Small intestine (tissue), 7 donors: ENCODE measurements around the gene SLC4A2. TPM values are rescaled to one million over a fixed set of nuclear protein-coding genes. Genes with fewer than 3 reads are reported as not detected.

ENCODE experiments used
- DNase-seq, 2 donors: peaks; one replicate each; pipeline versions ENCODE4 v3.0.0 to v3.0.0-alpha.2; 2013
- FAIRE-seq: peaks from 2 replicates; lab custom pipeline; 2012; peaks lifted over from hg19 to GRCh38; lab: Jason Lieb, UNC
- H3K27ac ChIP-seq, 3 donors: one replicate each; pipeline ENCODE4 v1.5.1; 2013; ENCODE audit warnings: low read length in 2 of 3, mild to moderate bottlenecking in 2 of 3, control low read depth in 1 of 3, inconsistent platforms in 1 of 3, low read depth in 1 of 3, moderate library complexity in 1 of 3
- H3K27me3 ChIP-seq, 3 donors: one replicate each; pipeline ENCODE4 v1.6.1; 2013; ENCODE audit warnings: low read length in 3 of 3, inconsistent platforms in 1 of 3; ENCODE audit not compliant: control insufficient read depth in 3 of 3, insufficient read depth in 3 of 3
- H3K36me3 ChIP-seq, 3 donors: one replicate each; pipeline ENCODE4 v1.6.1; 2013; ENCODE audit warnings: low read length in 3 of 3, inconsistent platforms in 1 of 3, low read depth in 1 of 3, mild to moderate bottlenecking in 1 of 3, moderate library complexity in 1 of 3; ENCODE audit not compliant: control insufficient read depth in 3 of 3, insufficient read depth in 2 of 3
- H3K4me1 ChIP-seq, 3 donors: one replicate each; pipeline ENCODE4 v1.6.1; 2013; ENCODE audit warnings: low read length in 2 of 3, inconsistent platforms in 1 of 3, low read depth in 1 of 3, mild to moderate bottlenecking in 1 of 3, moderate library complexity in 1 of 3; ENCODE audit not compliant: control insufficient read depth in 3 of 3, insufficient read depth in 2 of 3
- H3K4me3 ChIP-seq, 3 donors: one replicate each; pipeline ENCODE4 v1.5.1; 2013; ENCODE audit warnings: low read length in 3 of 3, control low read depth in 1 of 3, inconsistent platforms in 1 of 3, low read depth in 1 of 3, mild to moderate bottlenecking in 1 of 3, moderate library complexity in 1 of 3
- H3K9me3 ChIP-seq, 2 donors: one replicate each; pipeline ENCODE4 v1.6.1; 2013; ENCODE audit warnings: low read depth in 1 of 2, low read length in 1 of 2; ENCODE audit not compliant: control insufficient read depth in 2 of 2, insufficient read depth in 1 of 2
- WGBS, 3 donors: extraction: QIAGEN DNeasy Blood & Tissue Kit; methylation state at CpG; one replicate each; pipeline ENCODE4 v1.1.7; 2013; 5-methylcytosine and 5-hydroxymethylcytosine counted together
- polyA plus RNA-seq, 4 donors: library from polyadenylated mRNA; stranded (reverse) in 3 of 4; unstranded in 1 of 4; fragments of 200-250 nt in 3 of 4; fragments of 120-200 nt in 1 of 4; gene quantifications; one replicate each; pipeline versions ENCODE4 v1.2.1 to v1.2.3, GENCODE V29; 2013
- donor health status: healthy with polysubstance abuse.
- donor health status: control.
- donor health status: control.
- donor health status: Bipolar disorder and iron deficiency.
- donor health status: healthy.

The SLC4A2 gene
- polyA plus RNA-seq, 4 donors = 91.5 to 132 (median 103) TPM

DNA sequence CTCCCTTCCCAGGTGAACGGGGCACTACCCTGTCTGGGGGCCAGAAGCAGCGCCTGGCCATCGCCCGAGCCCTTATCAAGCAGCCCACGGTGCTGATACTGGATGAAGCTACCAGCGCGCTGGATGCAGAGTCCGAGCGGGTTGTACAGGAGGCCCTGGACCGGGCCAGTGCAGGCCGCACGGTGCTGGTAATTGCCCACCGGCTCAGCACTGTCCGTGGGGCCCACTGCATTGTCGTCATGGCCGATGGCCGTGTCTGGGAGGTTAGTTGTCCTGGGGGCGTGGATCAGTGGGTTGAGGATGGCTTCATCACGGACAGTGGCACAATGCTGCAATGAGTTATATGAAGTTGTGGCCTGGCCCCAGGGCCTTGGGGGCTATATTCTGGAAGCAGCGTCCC, 15.4 kb upstream of the SLC4A2 start:
- WGBS, 3 donors = 93 to 95% (median 94%) methylated on average over 19 to 20 of the region's 20 CpGs

DNA sequence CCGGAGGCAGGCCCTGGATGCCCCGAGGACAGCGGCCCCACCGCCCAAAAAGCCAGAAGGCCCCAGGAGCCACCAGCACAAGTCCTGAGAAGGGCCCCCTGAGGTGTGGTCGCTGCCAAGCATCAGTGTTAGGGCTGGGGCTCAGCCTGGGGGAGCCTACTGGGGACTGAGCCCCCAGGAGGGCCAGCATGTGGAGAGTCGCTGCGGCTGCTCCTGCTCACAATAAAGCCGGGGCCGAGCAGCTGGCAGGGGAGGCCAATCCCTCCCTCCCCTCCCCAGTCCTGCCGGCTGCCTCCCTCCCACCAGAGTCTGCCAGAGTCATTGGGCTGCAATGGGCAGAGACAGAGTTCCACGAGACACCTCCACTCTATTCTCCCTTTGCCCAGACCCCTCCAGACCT, 14.1 kb upstream of the SLC4A2 start:
- H3K4me1 ChIP-seq = peaks cover 0 to 8% (median 0%) of the 10 kb centered on the region in 3 donors
- H3K9me3 ChIP-seq = no peaks in the 10 kb centered on the region
- no peak for DNase-seq
- no peak overlapping the region for H3K27ac ChIP-seq
- 89 to 94% (median 93%) methylated on average over 11 of the region's 11 CpGs for WGBS, 3 donors
- H3K4me3 ChIP-seq = no peak overlapping the region
- no peak for FAIRE-seq
- peaks cover 0 to 10% (median 0%) of the 10 kb centered on the region in 3 donors for H3K27me3 ChIP-seq
- H3K36me3 ChIP-seq = peaks cover 0 to 55% (median 5%) of the 10 kb centered on the region in 3 donors

More for the DNA sequence above, 15.4 kb upstream of the SLC4A2 start:
- no peaks in the 10 kb centered on the region for H3K9me3 ChIP-seq
- H3K4me1 ChIP-seq = peaks cover 0 to 21% (median 2%) of the 10 kb centered on the region in 3 donors
- DNase-seq = no peak
- peaks cover 0 to 55% (median 5%) of the 10 kb centered on the region in 3 donors for H3K36me3 ChIP-seq
- no peaks in the 10 kb centered on the region for H3K27me3 ChIP-seq
- no peak for FAIRE-seq
- H3K4me3 ChIP-seq = no peak overlapping the region
- H3K27ac ChIP-seq = no peak overlapping the region

DNA sequence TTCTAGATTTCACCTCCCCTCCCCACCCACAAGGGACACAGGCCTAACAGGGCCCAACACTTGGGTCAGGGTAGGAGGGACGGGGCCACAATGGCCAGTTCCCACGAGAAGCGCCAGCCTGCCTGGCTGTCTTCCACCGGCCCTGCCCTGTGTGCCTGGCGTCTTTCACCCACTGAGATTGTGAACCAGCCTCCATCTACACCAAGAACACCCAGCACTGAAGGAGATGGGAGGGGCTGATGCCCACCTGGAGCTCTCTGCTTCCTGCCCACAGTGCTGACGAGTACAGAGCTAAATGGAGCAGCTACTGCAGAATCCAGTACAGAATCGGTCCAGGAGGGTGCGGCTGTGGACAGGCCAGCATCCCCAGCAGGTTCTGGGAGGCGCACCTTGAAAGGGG, 13.4 kb upstream of the SLC4A2 start:
- H3K27ac ChIP-seq = no peak overlapping the region
- DNase-seq (no peak), FAIRE-seq (no peak)
- peaks cover 0 to 4% (median 0%) of the 10 kb centered on the region in 3 donors for H3K4me1 ChIP-seq
- no peaks in the 10 kb centered on the region for H3K9me3 ChIP-seq
- H3K36me3 ChIP-seq = peaks cover 0 to 52% (median 5%) of the 10 kb centered on the region in 3 donors
- 81 to 87% (median 87%) methylated on average over 9 of the region's 9 CpGs for WGBS, 3 donors
- H3K4me3 ChIP-seq = no peak overlapping the region
- H3K27me3 ChIP-seq = peaks cover 0 to 16% (median 0%) of the 10 kb centered on the region in 3 donors

DNA sequence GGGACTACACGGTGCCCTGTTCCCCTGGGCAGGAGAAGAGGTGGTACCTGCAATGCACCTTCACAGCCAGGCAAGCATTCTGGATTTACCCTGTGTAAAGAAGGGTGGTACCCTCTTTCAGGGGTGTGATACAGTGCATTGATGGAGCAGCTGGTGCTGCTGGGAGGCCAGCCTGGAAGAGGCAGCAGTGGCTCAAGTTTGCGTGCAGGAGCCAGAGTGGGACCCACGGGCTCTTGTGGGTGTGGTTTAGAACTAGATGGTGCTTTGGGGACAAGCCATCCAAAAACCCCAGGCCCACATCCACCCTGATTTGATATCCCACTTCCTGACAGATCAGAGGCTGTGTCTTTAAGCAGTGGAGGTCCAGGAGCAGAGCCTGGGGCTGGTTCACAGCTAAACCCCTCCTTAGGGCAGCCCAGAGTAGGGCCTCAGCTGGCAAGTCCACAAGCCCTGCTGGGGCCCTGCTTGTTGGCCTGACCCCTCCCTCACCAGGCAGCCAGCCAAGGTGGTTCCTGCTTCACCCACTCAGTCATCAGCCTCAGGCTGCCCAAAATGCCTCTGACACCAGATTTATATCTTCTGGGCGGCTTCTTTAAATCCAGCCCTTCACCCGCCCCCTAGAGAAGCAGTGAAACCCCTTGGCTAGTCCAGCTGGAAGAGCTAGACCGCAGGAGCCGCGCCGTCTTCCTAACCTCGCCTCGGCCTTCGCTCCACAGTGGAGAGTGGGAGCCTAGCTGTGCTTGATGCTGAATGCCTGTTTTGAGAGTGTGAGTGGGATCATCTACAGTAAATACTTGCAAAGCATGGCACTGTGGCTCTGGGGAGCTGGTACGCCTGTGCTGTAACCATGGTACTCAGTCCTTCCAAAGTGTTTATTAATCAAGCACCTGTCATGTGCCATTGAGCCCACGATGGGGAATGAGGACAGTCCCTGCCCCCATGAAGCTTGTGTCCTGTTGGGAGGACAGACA, 12.5 kb upstream of the SLC4A2 start:
- no peaks in the 10 kb centered on the region for H3K9me3 ChIP-seq
- WGBS, 3 donors = 50 to 69% (median 68%) methylated on average over 14 of the region's 14 CpGs
- peaks cover 0 to 43% (median 4%) of the 10 kb centered on the region in 3 donors for H3K36me3 ChIP-seq
- no peak overlapping the region for H3K4me3 ChIP-seq
- no peak for DNase-seq
- no peak for FAIRE-seq
- peaks cover 0 to 3% (median 0%) of the 10 kb centered on the region in 3 donors for H3K4me1 ChIP-seq
- peaks cover 0 to 16% (median 0%) of the 10 kb centered on the region in 3 donors for H3K27me3 ChIP-seq
- H3K27ac ChIP-seq = no peak overlapping the region

DNA sequence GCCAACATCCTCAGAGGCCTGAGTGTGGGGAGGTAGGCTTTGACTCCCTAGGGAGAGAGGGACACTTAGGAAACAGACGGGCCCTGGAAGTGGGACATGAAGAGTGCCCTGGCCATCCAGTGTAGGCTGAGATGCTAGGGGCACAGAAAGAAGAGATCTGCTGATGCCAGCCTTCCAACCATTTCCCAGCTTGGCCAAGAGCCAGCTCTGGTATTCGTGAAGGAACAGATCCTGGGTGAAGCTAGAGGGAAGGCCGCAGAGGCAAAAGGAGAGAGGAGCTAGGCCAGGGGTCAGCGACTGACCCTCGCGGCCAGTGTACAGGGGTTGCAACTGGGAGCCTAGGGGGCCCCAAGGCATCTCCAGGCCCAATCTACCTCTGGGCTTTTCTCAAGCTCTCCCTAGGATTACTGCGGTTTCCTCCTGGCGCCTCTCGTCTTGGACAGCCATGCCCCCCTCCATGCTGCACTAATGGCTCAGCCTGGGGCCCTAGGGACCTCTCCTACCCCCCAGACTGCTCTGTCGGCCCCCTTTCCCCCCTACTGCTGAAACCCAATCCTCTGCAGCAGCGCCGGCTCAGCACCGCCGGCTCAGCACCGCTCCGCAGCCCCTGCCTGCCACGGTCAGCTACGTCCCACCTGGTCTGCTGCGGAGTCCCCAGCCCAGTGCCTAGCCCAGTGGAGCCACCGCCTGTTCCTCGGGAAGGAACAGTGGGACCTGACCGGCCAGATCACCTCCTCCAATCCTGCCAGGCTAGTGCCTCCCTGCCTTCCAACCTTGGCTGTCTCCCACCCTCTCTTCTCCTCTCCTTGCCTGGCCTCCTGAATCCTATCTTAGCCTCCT, 11.2 kb upstream of the SLC4A2 start, which contains the start of gene ASIC3:
TSS of gene ASIC3 (plus strand) at position 556 of the 840 bp plus-strand sequence. CDS start 355 bp downstream, outside the sequence.
- peaks cover 0 to 3% (median 0%) of the 10 kb centered on the region in 3 donors for H3K4me1 ChIP-seq
- H3K4me3 ChIP-seq = no peak within 1 kb of the TSS
- H3K27me3 ChIP-seq = peaks cover 0 to 16% (median 0%) of the 10 kb centered on the region in 3 donors
- DNase-seq (no peak), FAIRE-seq (no peak)
- H3K36me3 ChIP-seq = peaks cover 0 to 40% (median 4%) of the 10 kb centered on the region in 3 donors
- no peak within 1 kb of the TSS for H3K27ac ChIP-seq
- 78 to 83% (median 81%) methylated on average over 21 to 22 of the region's 22 CpGs for WGBS, 3 donors
- no peaks in the 10 kb centered on the region for H3K9me3 ChIP-seq

DNA sequence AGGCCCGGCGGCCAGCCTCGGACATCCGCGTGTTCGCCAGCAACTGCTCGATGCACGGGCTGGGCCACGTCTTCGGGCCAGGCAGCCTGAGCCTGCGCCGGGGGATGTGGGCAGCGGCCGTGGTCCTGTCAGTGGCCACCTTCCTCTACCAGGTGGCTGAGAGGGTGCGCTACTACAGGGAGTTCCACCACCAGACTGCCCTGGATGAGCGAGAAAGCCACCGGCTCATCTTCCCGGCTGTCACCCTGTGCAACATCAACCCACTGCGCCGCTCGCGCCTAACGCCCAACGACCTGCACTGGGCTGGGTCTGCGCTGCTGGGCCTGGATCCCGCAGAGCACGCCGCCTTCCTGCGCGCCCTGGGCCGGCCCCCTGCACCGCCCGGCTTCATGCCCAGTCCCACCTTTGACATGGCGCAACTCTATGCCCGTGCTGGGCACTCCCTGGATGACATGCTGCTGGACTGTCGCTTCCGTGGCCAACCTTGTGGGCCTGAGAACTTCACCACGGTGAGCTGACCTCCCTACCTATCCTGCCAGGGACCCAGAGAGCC, 10.4 kb upstream of the SLC4A2 start:
- FAIRE-seq = no peak
- Histone ChIP-seq H3K4me1 (peaks cover 0 to 3% (median 0%) of the 10 kb centered on the region in 3 donors), H3K27ac (no peak overlapping the region), H3K36me3 (peaks cover 0 to 44% (median 4%) of the 10 kb centered on the region in 3 donors), H3K9me3 (no peaks in the 10 kb centered on the region), H3K4me3 (no peak overlapping the region), H3K27me3 (peaks cover 0 to 16% (median 0%) of the 10 kb centered on the region in 3 donors)
- no peak for DNase-seq
- WGBS, 3 donors = 89 to 90% (median 90%) methylated on average over 37 to 38 of the region's 38 CpGs

DNA sequence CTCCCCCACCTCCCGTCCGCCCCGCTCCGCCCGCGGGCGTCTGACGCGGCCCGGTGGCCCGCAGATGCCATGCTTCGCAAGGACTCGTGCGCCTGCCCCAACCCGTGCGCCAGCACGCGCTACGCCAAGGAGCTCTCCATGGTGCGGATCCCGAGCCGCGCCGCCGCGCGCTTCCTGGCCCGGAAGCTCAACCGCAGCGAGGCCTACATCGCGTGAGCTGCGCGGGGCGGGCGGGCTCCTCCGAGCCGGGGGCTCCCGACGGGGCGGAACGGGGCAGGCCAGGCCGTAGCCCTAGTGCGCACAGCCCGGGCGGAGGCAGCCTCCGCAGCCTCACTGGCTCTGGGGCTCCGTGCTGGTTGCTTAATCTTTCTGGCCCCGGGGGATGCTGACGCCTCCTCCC, 8.3 kb upstream of the SLC4A2 start:
- Histone ChIP-seq H3K27me3 (peaks cover 0 to 16% (median 0%) of the 10 kb centered on the region in 3 donors), H3K36me3 (peaks cover 0 to 36% (median 0%) of the 10 kb centered on the region in 3 donors), H3K9me3 (no peaks in the 10 kb centered on the region), H3K27ac (no peak overlapping the region), H3K4me3 (no peak overlapping the region), H3K4me1 (peaks cover 0 to 3% (median 0%) of the 10 kb centered on the region in 3 donors)
- WGBS, 3 donors = 2 to 5% (median 2%) methylated on average over 44 to 50 of the region's 50 CpGs
- DNase-seq (peak; percentile 49 to 89), FAIRE-seq (no peak)
